ENCODE results near the gene P3H1. TPM values are rescaled to one million over a fixed set of nuclear protein-coding genes. Genes with fewer than 3 reads are reported as not detected.

The P3H1 gene
- total RNA-seq, 1 experiment from 2014 or later = 37.3 TPM

DNA sequence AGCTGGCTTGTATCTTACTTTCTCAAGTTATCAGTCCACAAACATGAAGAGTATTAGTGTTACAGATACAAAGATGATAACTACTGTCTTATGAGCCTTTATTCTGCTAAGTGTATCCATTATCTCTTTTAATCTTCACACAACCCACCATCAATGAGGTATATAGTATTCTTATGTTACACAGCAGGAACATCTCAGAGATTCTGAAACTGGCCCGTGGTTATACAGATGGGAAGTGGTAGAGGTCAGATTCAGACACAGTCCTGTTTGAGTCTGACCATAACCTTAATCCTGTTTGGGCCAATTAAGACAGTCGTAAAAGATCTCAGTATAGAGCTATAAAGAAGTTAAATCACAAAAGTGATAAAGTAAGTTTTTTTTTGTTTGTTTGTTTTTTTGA is 12.9 kb upstream of the P3H1 start:
- DNase-seq = no peak
- Histone ChIP-seq H3K9me3 (no peaks in the 10 kb centered on the region), H3K36me3 (peaks cover 23% of the 10 kb centered on the region), H3K27me3 (no peaks in the 10 kb centered on the region), H3K4me3 (no peak overlapping the region)

DNA sequence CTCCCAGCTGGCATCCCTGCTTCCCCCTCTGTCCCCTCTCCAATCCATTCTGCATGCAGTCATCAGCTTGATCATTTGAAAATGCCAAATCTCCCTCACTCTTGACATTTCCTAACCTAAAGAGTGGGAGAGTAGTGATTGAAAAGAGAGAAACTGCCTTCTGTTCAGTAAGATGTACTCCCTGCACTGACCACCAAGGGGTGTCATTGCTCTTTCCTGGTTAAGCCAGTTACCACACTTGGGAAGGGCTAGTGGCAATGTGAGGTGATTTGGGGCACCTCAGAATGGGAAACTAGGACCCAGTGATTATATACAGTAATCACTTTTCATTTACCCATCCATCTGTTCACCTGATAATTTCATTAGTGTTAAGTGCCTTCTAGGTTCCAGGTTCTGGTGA is 11.0 kb upstream of the P3H1 start:
- no peak overlapping the region for H3K4me3 ChIP-seq
- no peak for DNase-seq
- no peaks in the 10 kb centered on the region for H3K9me3 ChIP-seq
- H3K36me3 ChIP-seq = peaks cover 30% of the 10 kb centered on the region
- H3K27me3 ChIP-seq = no peaks in the 10 kb centered on the region

DNA sequence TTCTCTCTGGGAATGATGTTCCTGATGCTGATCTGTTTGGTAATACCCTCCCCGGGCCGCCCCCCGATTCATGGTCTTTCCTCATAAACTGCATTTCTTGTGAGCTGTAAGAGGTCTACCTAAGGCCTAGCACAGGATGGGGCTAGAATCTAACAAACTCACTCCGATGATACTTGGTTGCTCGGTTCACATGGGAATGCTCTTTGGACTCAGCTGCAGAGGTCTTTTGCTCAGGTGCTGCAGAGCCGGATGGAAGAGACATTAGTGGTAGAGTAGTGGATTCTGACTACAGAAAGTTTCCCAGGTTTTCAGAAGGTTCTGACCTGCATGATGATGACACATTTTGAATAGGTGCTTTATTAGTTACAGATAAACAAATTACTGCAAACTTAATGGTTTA is 9.7 kb upstream of the P3H1 start:
- peaks cover 27% of the 10 kb centered on the region for H3K36me3 ChIP-seq
- H3K4me3 ChIP-seq = no peak overlapping the region
- no peak for DNase-seq
- H3K27me3 ChIP-seq = no peaks in the 10 kb centered on the region
- H3K9me3 ChIP-seq = no peaks in the 10 kb centered on the region

DNA sequence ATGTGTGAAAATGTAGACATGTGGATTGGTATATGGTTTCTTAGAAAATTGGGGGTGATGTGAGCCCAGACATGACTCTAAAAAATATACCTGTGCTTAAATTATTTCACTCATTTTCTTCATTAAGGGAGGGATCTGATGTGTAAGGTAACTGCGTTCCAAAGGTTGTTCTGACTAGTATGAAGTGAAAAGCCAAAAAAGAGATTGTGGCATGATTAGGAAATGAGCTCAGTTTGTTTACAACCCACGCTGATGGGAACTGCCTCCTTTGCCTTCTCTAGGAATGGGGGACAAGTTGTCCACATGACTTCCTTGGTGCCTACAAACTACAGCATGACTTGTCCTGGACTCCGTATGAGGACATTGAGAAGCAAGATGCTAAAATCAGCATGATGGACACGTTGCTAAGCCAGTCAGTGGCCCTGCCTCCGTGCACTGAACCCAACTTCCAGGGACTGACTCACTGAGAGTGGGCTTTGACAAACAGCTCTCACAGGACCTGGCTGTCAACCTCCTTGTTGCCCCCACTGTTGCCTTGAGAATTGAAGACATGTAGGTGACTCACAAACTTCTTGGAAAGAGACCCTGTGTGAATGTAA is 8.2 kb upstream of the P3H1 start:
- H3K27me3 ChIP-seq = no peaks in the 10 kb centered on the region
- DNase-seq = no peak
- no peak overlapping the region for H3K4me3 ChIP-seq
- no peaks in the 10 kb centered on the region for H3K9me3 ChIP-seq
- peaks cover 26% of the 10 kb centered on the region for H3K36me3 ChIP-seq

DNA sequence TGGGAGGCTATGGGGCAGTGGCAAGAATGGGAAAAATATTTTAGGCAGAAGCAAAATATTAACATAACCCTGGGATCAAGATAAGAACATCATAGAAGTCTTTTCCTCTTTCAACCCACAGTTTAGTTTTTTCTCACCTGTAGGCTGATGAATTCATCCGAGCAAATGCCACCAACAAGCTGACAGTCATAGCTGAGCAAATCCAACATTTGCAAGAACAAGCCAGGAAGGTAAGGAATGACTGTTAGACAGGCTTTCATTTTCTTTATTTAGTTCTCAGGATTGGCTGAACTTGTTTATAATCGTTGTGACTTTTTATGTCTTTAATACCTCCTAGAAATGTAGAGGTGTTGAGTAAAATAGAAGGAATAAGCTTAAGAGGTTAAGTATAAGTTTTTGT is 6.6 kb upstream of the P3H1 start:
- Histone ChIP-seq H3K36me3 (peaks cover 26% of the 10 kb centered on the region), H3K4me3 (no peak overlapping the region), H3K9me3 (no peaks in the 10 kb centered on the region), H3K27me3 (no peaks in the 10 kb centered on the region)
- DNase-seq = no peak

DNA sequence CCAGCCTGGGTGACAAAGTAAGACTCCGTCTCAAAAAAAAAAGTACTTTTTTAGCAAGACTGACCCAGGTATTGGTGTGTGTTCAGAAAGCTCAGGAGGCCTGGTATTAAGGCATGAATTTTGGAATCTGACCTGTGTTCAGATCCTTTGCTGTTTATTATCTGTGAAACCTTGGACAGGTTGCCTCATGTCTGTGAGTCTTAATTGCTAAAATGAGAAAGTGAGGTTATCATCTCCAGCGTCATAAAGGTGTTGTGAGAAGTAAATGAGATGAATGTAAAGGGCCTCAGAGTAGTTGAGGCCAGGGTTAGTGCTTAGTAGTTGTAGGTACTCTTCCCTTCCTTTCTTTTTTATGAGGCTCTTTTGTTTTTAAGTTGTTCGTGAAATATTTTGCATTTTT is 3.0 kb upstream of the P3H1 start:
- Histone ChIP-seq H3K4me3 (no peak overlapping the region), H3K9me3 (no peaks in the 10 kb centered on the region), H3K27me3 (no peaks in the 10 kb centered on the region), H3K36me3 (peaks cover 11% of the 10 kb centered on the region; the same call in 1 of the 2 replicates)
- DNase-seq = no peak

DNA sequence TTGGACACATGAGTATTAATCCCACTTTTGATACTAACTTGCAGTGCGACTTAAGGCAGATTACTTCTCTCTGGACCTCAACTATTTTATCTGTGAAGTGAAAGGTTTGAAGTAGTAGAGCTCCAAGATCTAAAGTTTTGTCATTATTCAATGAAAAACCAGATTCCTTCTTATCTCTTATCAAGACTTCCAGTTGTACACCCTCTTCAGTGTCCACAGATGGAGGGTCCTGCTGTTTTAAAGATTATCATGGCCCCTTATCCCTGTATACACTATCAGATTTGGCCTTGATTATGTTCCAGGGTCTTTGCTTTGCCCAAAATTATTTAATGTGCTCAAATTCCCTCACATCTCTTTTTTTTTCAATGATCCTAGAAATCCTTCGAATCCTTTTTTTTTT is 1.3 kb upstream of the P3H1 start:
- DNase-seq = no peak
- H3K36me3 ChIP-seq = peaks cover 3% of the 10 kb centered on the region; the same call in 1 of the 2 replicates
- H3K4me3 ChIP-seq = peak overlapping the region; percentile 87

DNA sequence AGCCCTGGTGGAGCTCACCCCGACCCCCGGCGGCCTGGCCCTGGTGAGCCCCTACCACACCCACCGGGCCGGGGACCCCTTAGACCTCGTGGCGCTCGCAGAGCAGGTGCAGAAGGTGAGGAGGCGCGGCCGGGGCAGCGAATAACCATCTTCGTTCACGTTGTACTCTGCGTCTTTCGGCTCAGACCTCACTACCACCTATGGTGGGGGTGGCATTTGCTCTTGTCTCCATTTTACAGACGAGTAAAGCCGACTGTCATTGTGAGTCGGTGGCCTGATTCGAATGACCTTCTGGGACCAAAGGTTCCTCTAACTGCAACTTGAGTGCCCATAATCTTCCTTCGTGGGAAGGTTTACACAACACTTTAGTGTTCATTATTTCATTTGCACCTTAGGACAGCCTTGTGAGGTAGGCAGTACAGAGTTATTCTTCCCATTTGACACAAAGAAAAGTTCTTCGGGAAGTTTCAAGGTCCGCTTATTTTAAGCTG is 727 bp upstream of the P3H1 start:
- Histone ChIP-seq H3K27me3 (no peaks in the 10 kb centered on the region), H3K4me3 (peak overlapping the region; percentile 87), H3K36me3 (peaks cover 5% of the 10 kb centered on the region; the same call in 1 of the 2 replicates), H3K9me3 (no peaks in the 10 kb centered on the region)
- DNase-seq = no peak

More for the DNA sequence above, 1.3 kb upstream of the P3H1 start:
- Histone ChIP-seq H3K9me3 (no peaks in the 10 kb centered on the region), H3K27me3 (no peaks in the 10 kb centered on the region)

DNA sequence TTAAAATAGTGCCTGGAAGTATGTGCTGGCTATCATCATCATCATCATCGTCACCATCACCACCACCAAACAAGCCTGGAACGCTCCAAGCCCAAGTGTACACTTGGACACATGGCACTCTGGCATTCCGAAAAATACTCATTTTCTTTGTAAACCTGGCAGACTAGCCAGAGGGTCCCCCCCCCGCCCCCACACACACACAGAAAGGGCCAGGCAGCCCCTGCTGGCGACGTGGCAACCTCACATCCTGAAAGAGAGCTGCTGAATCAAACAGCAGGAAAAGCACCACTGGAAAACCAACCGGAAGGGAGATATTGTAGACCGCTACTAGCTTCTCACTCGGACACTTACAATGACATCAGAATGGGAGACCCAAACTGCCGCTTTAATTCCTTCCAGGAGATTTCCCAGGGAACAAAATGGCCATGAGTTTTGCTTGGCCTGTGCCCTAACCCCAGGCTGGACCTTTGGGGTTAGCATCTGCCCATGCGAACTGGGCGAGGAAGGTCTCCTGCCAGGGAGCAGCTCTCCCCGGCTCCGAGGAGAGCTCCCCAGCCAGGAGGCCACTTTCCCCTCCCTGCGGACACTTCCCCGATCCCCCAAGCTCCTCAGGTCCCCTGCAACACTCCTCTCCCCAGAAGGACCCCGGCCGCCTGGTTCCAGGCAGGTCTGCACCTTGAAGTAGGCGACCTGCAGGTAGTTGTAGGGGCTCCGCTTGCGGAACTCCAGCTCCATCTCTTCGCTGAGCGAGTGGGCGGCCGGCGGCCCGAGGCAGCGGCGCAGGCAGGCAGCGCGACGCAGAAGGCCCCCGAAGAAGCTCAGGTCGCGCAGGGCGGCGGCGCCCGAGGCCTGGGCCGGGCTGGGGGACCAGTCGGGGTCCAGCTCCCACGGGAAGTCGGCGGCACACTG is 742 bp downstream of the P3H1 start:
- DNase-seq = peak; percentile 70
- H3K4me3 ChIP-seq = peak overlapping the region; percentile 87

DNA sequence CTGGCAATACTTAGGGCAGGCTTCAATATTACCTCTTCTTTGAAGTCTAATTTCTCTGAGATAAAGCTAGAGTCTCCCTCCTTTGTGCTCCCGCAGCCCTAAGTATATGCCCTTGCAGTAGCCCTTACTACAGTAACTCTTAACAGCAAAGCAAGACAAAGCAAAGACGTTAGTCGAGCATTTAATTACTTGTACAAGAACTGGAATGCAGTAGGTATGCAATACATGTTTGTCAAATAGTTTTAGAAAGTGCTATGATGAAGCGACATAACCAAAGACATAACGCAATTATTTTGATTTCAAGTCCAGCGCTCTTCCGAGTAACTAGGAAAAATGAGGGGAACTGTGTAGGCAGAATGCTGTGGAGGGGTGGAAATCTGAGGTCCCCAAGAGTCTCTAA is 1.6 kb downstream of the P3H1 start:
- H3K27me3 ChIP-seq = no peaks in the 10 kb centered on the region
- no peaks in the 10 kb centered on the region for H3K9me3 ChIP-seq
- DNase-seq = no peak
- H3K36me3 ChIP-seq = peaks cover 14% of the 10 kb centered on the region
- peak overlapping the region; percentile 87 for H3K4me3 ChIP-seq

More for the DNA sequence above, 742 bp downstream of the P3H1 start:
- Histone ChIP-seq H3K36me3 (peaks cover 14% of the 10 kb centered on the region), H3K9me3 (no peaks in the 10 kb centered on the region), H3K27me3 (no peaks in the 10 kb centered on the region)

DNA sequence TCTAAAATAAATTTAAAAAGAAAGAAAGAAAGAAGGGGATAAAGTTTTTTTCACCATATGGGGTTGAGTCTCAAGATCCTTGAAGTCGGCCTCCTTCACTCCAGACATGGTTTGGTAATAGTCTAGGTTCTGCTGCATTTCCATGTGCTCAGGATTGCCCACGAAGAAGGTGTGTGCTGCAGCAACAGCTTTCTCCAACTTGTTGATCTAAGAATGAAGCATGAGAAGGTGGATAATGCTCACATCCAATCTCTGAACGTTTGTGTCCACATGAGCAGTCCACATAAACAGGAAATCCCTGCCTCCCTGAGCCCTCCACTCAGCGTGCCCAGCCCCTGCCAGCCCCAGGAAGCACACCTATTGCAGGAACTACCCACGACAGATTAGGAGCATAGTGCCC is 4.6 kb downstream of the P3H1 start:
- no peaks in the 10 kb centered on the region for H3K9me3 ChIP-seq
- DNase-seq = no peak
- peaks cover 32% of the 10 kb centered on the region for H3K36me3 ChIP-seq
- H3K4me3 ChIP-seq = no peak overlapping the region
- H3K27me3 ChIP-seq = no peaks in the 10 kb centered on the region

DNA sequence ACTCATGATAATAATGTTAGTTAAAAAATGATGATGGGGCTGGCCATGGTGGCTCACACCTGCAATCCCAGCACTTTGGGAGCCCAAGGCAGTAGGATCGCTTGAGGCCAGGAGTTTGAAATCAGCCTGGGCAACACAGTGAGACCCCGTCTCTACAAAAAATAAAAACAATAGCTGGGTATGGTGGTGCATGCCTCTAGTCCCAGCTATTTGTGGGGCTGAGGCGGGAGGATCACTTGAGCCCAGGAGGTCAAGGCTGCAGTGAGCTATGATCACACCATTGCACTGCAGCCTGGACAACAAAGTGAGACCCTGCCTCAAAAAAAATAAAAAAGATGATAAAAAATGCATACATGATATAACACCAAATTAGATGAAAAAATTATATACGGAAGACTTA is 5.3 kb downstream of the P3H1 start:
- no peaks in the 10 kb centered on the region for H3K9me3 ChIP-seq
- peaks cover 39% of the 10 kb centered on the region for H3K36me3 ChIP-seq
- DNase-seq = no peak
- no peak overlapping the region for H3K4me3 ChIP-seq
- H3K27me3 ChIP-seq = no peaks in the 10 kb centered on the region

DNA sequence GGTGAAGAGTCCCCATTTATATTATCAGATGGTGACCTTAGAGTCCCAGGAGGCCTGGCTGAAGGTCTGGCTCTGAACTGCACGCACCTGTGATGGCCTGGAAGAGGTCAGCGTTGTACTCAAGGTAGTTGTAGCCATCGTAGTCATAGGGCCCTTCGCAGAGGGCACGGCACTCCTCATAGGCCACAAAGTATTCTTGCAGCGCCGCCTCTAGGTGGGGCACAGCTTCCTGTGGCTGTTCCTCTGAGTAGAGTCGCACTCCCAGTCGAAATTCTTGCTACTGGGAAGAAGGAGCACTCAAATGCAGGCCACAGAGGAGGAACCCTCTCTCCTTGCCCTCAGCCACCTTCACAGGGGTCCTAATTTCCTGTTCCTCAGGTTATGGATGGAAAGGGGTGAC is 7.7 kb downstream of the P3H1 start:
- H3K4me3 ChIP-seq = no peak overlapping the region
- no peak for DNase-seq
- no peaks in the 10 kb centered on the region for H3K27me3 ChIP-seq
- H3K36me3 ChIP-seq = peaks cover 61% of the 10 kb centered on the region
- H3K9me3 ChIP-seq = no peaks in the 10 kb centered on the region

DNA sequence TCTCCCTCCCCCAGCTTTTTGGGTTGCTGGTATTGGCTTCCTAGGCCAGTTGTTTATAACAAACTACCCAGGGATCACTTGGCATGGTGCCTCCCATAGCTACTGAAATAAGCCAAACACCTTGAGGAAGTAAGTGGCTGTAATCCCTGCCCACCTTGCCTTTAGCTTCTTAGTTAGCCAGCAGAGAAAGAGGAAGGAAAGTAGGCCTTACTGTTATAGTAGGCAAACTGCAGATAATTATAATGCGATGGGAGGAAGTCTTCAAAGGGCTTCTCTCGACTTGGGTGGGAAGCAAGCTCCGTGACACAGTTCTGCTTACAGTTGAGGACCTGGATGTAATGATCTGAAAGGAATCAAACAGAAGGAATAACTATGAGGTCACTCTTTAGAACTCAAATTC is 8.2 kb downstream of the P3H1 start:
- no peak for DNase-seq
- Histone ChIP-seq H3K27me3 (no peaks in the 10 kb centered on the region), H3K4me3 (no peak overlapping the region), H3K36me3 (peaks cover 66% of the 10 kb centered on the region), H3K9me3 (no peaks in the 10 kb centered on the region)

DNA sequence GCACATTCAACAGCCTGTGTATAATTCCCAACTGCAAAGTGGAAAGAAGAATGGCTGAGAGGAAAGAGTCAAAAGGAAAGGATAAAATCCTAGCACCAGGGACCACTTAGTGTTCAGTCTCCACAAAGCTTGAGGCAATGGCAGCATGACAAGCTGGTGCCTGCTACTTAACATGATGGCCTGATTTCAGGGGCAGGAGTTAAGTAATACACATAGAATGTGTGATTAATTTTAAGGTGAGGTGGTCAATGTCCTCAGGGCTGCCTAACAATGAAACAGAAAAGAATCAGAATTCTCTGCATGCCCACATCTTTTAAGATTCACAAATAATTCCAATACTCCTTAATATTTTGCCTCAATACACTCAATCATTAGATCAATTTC is 8.9 kb downstream of the P3H1 start:
- Histone ChIP-seq H3K27me3 (no peaks in the 10 kb centered on the region), H3K4me3 (no peak overlapping the region), H3K9me3 (no peaks in the 10 kb centered on the region), H3K36me3 (peaks cover 74% of the 10 kb centered on the region)
- DNase-seq = no peak

DNA sequence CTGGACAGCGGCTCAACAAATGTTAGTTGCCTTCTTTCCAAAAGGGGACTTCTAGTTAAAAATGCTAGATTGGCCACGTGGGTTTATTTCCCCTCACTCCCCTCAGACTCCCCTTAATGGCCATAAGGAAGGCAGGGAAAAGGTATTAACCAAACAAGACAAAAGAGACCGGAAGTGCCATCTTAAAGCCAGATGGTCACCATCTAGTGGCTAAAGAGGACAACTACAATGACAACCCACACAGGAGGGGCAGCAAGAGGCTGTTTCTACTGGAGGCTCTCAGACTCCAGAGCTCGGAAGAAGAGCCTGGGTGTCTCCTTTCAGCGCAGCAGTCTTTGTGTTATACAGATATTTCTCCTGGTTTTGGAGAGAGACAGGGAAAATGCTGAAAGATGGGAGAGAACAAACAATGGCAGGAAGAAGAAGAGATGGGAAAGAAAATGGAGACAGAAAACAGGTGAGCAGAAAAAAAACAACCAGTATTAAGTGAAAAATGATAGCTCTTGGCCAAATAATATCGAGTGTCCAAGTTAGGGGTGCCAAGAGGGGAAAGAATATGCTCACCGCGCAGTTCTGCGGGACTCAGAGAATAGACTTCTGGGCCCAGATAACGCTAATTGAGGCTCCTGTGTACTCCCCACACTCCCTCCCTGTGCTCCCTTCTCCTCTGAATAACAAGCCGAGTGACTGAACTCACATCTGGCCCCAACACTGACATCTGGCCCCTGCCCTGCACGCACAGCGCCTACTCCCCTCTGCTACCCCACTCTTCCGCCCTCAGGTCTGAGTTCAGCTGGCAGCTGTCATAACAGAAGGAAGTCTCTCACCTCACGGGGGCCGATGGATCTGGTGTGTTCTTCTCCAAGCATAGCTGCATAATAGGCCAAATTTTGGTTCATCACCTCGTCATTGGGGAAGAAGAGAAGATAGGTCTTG is 9.6 kb downstream of the P3H1 start:
- Histone ChIP-seq H3K9me3 (no peaks in the 10 kb centered on the region), H3K36me3 (peaks cover 76% of the 10 kb centered on the region)
- no peak for DNase-seq

DNA sequence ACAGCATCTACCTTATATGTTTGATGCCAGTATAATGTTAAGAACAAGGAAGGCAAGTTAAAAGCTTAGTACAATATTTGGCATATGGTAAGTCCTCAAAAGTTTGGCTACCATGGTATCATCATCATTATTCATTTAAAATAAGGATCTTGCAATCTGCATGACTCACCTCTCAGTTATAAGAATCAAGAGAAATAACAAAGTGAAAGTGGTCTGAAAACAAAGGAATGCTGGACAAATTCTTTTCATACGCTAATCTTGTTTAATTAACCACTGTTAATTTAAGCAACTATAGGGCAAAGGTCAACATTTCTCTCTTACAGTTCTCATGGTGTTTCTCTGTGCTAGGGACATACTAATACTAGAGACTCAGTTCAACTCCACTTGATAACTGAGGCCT is 13.8 kb downstream of the P3H1 start:
- no peak for DNase-seq
- Histone ChIP-seq H3K9me3 (no peaks in the 10 kb centered on the region), H3K36me3 (peaks cover 67% of the 10 kb centered on the region), H3K27me3 (no peaks in the 10 kb centered on the region), H3K4me3 (no peak overlapping the region)

More for the DNA sequence above, 9.6 kb downstream of the P3H1 start:
- Histone ChIP-seq H3K4me3 (no peak overlapping the region), H3K27me3 (no peaks in the 10 kb centered on the region)
